ENCODE data around the gene CHRM4.

CHRM4 gene

GRCh38 chr11:46367244-46367915, 24.2 kb downstream of the CHRM4 start:
- peak; percentile 75 for DNase-seq

GRCh38 chr11:46366661-46367161, 24.9 kb downstream of the CHRM4 start:
- DNase-seq, result no peak

GRCh38 chr11:46366260-46366659, 25.3 kb downstream of the CHRM4 start:
- DNase-seq, result no peak

- DNase-seq, result no peak
Observed at GRCh38 chr11:46364791-46365190, 26.8 kb downstream of the CHRM4 start.

- DNase-seq, result no peak
Observed at GRCh38 chr11:46364056-46364455, 27.5 kb downstream of the CHRM4 start.

GRCh38 chr11:46363455-46364005, 28.0 kb downstream of the CHRM4 start:
- DNase-seq, result no peak

GRCh38 chr11:46363031-46363407, 28.6 kb downstream of the CHRM4 start:
- no peak for DNase-seq

GRCh38 chr11:46362156-46363030, 29.2 kb downstream of the CHRM4 start:
- no peak for DNase-seq

- DNase-seq, result peak; percentile 57
Observed at GRCh38 chr11:46361283-46362155, 30.1 kb downstream of the CHRM4 start.

- no peak for DNase-seq
Observed at GRCh38 chr11:46360878-46361277, 30.7 kb downstream of the CHRM4 start.

- no peak for DNase-seq
Observed at GRCh38 chr11:46359953-46360352, 31.6 kb downstream of the CHRM4 start.

- no peak for DNase-seq
Observed at GRCh38 chr11:46357483-46357936, 34.1 kb downstream of the CHRM4 start.

GRCh38 chr11:46356924-46357482, 34.6 kb downstream of the CHRM4 start:
- no peak for DNase-seq

- peak; percentile 54 for DNase-seq
Observed at GRCh38 chr11:46353698-46354097, 37.9 kb downstream of the CHRM4 start.

GRCh38 chr11:46352063-46352841, 39.3 kb downstream of the CHRM4 start:
- DNase-seq, result peak; percentile 71

- no peak for DNase-seq
Observed at GRCh38 chr11:46351606-46352005, 40.0 kb downstream of the CHRM4 start.

GRCh38 chr11:46351148-46351547, 40.4 kb downstream of the CHRM4 start:
- DNase-seq, result no peak

GRCh38 chr11:46350695-46351094, 40.9 kb downstream of the CHRM4 start:
- no peak for DNase-seq

- peak; percentile 50 for DNase-seq
Observed at GRCh38 chr11:46348566-46349401, 42.8 kb downstream of the CHRM4 start.

GRCh38 chr11:46347637-46348311, 43.8 kb downstream of the CHRM4 start:
- DNase-seq, result peak; percentile 52

All from activated CD4-positive, CD25-positive, alpha-beta regulatory T cell treated with anti-CD3 and anti-CD28 coated beads, Interleukin-2, amount 50 U/mL, for 72 hours (primary cell).